ENCODE results near the gene RYR2.

The RYR2 gene

DNA sequence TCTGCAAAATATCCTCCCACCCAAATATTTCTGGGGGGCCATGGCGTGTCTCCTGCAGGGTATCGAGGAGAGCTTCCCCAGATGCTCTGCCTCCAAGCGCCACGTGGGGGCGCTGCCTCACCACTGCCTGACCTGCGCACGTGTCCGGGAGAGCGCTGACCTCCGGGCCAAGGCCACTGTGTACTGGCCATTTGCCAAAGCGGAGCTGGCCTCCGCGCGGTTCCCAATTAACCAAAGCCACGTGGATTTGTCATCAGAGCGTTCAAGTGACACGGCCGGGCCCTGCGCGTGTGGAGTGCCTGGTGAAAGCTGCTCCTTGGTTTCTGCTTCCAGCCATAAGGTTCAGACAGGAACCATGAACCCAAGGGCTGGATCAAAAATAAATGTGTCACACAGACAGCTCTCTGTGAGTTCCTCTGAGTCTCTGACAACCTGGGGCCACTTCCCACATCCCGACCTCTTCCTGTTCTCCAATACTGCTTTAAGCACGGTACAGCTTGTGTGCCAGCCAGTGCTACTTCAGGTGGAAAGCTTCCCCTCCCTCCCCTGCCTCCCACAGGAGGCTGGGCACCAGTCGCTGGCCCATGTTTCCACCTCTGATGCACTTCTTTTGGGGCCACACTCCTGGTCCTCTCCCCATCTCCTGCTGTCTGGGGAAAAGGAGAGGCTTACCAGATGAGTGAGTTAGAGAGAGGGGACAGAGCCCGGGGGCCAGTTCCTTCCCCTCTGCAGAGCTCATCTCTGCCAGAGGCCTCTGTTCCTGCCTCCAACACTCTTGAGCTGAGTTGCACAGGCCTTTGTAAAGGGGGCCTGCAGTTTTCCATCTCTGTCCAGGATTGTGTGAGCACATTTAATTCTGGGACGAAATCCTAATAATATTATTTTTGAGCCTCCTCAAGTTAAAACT, 822.6 kb downstream of the RYR2 start:
- no peak for DNase-seq (ENCODE audit: low read depth)

DNA sequence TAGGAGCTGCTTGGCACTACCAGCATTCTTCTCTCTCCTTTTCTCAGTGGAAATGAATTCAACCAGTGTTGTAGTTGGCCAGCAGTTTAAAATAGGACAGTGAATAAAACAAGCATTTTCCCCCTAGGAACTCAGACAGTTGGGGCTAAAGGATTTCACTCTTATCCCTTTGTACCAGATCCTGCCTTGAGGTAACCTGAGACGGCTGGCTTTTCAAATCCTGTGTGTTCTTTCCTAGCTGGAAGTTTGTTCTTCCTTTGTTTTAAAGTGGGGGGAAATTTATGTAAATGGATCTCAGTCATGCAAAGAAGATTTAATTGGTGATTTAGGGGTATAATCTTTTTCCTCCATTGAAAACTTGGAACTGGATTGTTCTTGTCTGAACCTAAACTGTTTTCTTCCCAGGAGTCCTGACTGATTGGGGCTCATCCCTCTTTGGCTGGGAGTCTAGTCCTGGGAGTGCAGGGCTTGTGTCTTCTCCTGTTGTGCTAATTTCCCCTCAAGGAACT, 825.5 kb downstream of the RYR2 start:
- DNase-seq (ENCODE audit: low read depth), result no peak

DNA sequence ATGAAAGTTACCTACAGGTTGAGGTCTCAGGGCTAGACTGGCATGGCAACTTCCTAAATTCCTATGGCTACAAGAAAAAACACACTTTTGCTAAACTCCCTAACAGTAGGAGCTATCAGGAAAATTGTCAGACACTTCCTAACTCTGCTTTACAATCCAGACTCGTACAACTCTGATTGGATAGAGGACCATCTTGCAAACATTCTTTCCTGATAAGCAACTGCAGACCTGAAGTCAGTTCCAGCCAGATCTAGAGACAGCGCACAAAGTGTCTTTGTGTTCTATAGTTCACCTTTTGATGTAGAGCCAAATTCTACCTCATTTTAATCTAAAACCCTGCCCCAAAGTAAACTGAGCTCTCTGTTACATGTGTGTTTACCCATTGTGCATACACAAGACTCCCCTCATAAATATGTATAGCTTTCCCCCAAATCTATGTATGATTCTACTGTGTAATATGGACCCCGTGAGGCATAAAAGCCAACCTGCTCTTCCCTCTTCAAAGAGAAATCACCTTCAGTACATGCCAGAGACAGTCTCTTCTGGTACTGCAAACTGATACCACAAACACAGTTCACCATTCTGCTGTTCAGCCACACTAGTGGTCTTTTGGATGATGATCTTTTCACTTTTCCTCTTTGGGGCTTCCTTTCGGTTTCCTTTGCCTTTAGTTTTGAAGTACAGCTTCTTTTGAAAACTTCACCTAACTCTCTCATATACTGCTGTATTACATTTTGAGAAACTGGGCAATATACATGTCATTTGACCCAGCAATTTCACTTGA, 827.0 kb downstream of the RYR2 start:
- no peak for DNase-seq (ENCODE audit: low read depth)

DNA sequence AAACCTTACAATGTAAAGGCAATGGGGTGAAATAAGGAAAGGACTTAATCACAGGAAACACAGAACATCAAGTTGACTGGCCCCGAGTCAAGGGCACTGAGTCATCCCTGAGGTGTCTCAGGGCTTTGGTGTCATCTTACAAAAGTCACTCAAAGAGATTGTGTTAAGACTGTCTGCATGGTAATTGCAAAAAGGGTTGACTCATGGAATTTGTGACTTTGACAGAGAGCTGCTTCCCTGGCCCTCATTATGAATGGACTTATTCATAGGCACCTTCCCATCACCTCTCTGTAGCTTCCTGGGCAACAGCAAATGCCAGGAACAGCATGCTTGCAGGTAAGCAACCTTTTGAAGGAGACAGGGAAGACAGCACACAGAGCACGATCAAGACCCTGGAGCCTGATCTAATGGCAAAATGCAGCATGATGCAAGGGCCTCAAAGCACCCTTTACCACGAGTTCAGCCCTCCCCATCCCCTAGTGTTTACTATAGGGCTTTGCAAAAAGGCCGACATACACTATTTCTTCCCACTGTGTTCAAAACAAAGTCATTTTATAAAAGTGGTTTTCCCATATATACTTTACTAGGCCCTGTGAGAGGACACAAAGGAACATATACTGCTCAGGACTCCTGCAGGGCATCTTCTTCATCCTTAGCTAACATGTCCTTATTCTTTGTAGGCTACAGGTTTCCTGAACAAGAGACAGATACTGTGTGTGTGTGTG, 831.7 kb downstream of the RYR2 start:
- no peak for DNase-seq (ENCODE audit: low read depth)

DNA sequence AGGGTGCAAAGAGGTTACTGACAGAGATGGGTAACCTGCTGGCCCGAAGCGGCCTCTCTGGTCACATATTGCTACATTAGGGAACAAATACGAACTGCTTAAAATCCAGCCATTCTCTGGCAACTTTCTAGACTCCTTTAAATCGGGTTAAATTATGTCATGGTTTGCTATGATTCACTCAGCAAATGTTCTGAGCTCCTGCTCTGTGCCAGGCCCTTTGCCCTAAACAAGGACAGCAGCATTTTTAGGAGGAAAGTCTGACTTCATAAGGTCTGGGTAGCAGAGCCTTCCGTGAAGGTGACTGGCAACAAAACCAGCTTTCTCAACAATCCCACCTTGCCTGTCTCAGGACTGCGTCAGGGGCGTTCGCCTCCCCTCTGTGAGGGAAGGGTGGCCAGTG, 833.3 kb downstream of the RYR2 start:
- no peak for DNase-seq (ENCODE audit: low read depth)

DNA sequence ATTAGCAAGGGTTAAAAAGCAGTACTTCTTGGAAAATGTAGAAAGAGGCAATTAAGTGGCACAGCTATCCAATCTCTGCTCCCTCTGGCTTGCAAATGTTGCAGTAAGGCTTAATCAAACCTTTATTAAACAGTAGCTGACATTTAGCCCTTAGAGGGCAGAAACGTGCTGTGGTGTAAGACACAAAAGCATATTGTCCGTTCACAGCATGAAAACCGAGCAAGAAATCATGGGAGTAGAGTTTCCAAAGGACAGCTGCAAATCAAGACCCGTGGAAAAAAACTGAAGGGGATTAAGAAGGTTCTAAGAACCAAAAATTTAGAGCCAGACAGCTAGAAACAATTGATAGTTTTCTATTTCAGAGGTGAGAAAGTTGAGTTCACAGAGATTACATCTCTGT, 835.6 kb downstream of the RYR2 start:
- no peak for DNase-seq (ENCODE audit: low read depth)

DNA sequence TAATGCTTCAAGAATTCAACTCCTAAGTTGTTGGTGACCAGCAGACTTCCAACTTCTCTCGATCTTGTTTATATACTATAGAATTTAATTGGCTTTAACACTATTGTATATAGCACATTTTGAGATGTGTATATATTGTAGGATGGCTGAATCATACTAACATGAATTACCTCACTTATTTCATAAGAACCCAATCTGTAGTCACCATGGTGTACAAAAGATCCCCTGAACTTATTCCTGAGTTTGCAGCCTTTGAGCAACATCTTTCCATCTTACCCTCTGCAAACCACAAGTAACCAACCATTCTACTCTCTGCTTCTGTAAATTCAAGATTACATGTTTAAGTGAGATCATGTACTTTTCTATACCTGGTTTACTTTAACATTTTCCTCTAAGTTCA, 836.4 kb downstream of the RYR2 start:
- DNase-seq (ENCODE audit: low read depth), result no peak

DNA sequence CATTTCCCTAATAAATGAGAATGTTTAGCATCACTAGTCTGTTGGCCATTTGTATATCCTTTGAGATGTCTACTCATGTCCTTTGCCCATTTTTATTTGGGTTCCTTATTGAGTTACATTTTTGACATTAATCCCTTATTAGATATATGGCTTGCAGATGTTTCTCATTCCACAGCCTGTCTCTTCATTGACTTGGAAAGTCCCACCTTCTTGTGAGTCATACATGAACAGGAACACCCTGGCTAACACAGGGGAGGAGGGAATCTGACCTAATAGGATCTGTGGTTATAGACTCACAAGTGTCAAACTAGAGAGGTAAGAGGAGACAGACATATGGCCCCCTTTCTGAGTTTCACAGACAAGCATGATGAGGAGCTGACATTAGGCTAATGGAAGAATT, 837.2 kb downstream of the RYR2 start:
- DNase-seq (ENCODE audit: low read depth), result no peak

All from stimulated activated CD4-positive, alpha-beta T cell treated with anti-CD3 and anti-CD28 coated beads, Interleukin-2, amount 100 ng/mL, for 4 hours (primary cell).